HEK293 (cell line): Measurements from ENCODE around the gene SPECC1.
"Not testable (repeated sequence)": the region's sequence is repeated elsewhere in the genome, so short reads cannot be mapped to it uniquely, and the experiment has no call there.

ENCODE experiments used
- CTCF ChIA-PET: fragments of 350-600 bp; formaldehyde crosslinking; extraction: SDS; loops from one replicate; lab custom pipeline; 2021; ENCODE audit warnings: antibody characterized with exemption; lab: Yijun Ruan, JAX
- POLR2A ChIA-PET: fragments of 300-600 bp; formaldehyde crosslinking; extraction: SDS; loops from one replicate; lab custom pipeline; 2020; ENCODE audit warnings: antibody characterized with exemption, inconsistent platforms; lab: Yijun Ruan, JAX
- H3K27ac ChIP-seq: fragments of 200-500 bp; sonication (Bioruptor generic); 2 replicates; pipeline ENCODE4 v1.5.1; 2014; ENCODE audit warnings: low read depth, low read length, control low read depth, inconsistent platforms; ENCODE audit errors: extremely low read depth
- H3K36me3 ChIP-seq, 2 experiments: fragments of 200-500 bp in 1 of 2; sonication (Bioruptor generic) in 1 of 2; 1 replicate in 1 of 2; 2 replicates in 1 of 2; pipeline ENCODE4 v1.5.1; 2014 to 2017; ENCODE audit warnings: inconsistent platforms in 2 of 2, low read length in 2 of 2; ENCODE audit not compliant: control insufficient read depth in 2 of 2, insufficient read depth in 1 of 2
- H3K4me1 ChIP-seq: fragments of 200-500 bp; sonication (Bioruptor generic); 2 replicates; pipeline ENCODE4 v1.5.1; 2014; ENCODE audit warnings: mild to moderate bottlenecking, low read length, inconsistent platforms; ENCODE audit not compliant: control insufficient read depth, insufficient read depth
- H3K4me3 ChIP-seq: 2 replicates; pipeline ENCODE4 v1.5.1; 2011; ENCODE audit warnings: low read depth, mild to moderate bottlenecking, control low read depth, low read length, moderate library complexity
- H3K9me3 ChIP-seq: fragments of 200-500 bp; sonication (Bioruptor generic); 2 replicates; pipeline ENCODE4 v1.5.1; 2014; ENCODE audit warnings: low read depth, low read length, inconsistent platforms; ENCODE audit not compliant: control insufficient read depth, insufficient read depth
- BCL6B ChIP-seq: fragments of 450-650 bp; formaldehyde crosslinking; IDR thresholded peaks from 2 replicates; pipeline ENCODE4 v1.5.1; 2017; ENCODE audit warnings: missing biosample characterization, missing genetic modification characterization
- PRDM4 ChIP-seq: fragments of 450-650 bp; formaldehyde crosslinking; IDR thresholded peaks from 2 replicates; pipeline ENCODE4 v1.5.1; 2017; ENCODE audit warnings: missing biosample characterization, missing genetic modification characterization
- RBAK ChIP-seq: fragments of 450-650 bp; formaldehyde crosslinking; IDR thresholded peaks from 2 replicates; pipeline ENCODE4 v1.5.1; 2016; ENCODE audit warnings: missing biosample characterization, missing genetic modification characterization
- ZFP69B ChIP-seq: fragments of 450-650 bp; formaldehyde crosslinking; IDR thresholded peaks from 2 replicates; pipeline ENCODE4 v1.5.1; 2016; ENCODE audit warnings: missing biosample characterization, missing genetic modification characterization
- ZIC2 ChIP-seq: fragments of 450-650 bp; formaldehyde crosslinking; IDR thresholded peaks from 2 replicates; pipeline ENCODE4 v1.5.1; 2016; ENCODE audit warnings: missing biosample characterization, missing genetic modification characterization
- ZNF169 ChIP-seq: fragments of 450-650 bp; formaldehyde crosslinking; IDR thresholded peaks from 2 replicates; pipeline ENCODE4 v1.5.1; 2016; ENCODE audit warnings: missing biosample characterization, missing genetic modification characterization
- ZNF18 ChIP-seq: fragments of 450-650 bp; formaldehyde crosslinking; IDR thresholded peaks from 2 replicates; pipeline ENCODE4 v1.5.1; 2016; ENCODE audit warnings: missing biosample characterization, missing genetic modification characterization
- ZNF211 ChIP-seq: fragments of 450-650 bp; formaldehyde crosslinking; IDR thresholded peaks from 2 replicates; pipeline ENCODE4 v1.5.1; 2016; ENCODE audit warnings: low read depth, missing biosample characterization, missing genetic modification characterization
- ZNF221 ChIP-seq: fragments of 450-650 bp; formaldehyde crosslinking; IDR thresholded peaks from 2 replicates; pipeline ENCODE4 v1.5.1; 2017; ENCODE audit warnings: missing biosample characterization, missing genetic modification characterization, borderline replicate concordance
- ZNF341 ChIP-seq: fragments of 450-650 bp; formaldehyde crosslinking; IDR thresholded peaks from 2 replicates; pipeline ENCODE4; 2016; ENCODE audit warnings: low read depth, missing biosample characterization, missing genetic modification characterization
- ZNF37A ChIP-seq: fragments of 450-650 bp; IDR thresholded peaks from 2 replicates; pipeline ENCODE4 v1.5.1; 2018; ENCODE audit warnings: missing biosample characterization, missing genetic modification characterization
- ZNF391 ChIP-seq: fragments of 450-650 bp; formaldehyde crosslinking; IDR thresholded peaks from 2 replicates; pipeline ENCODE4 v1.5.1; 2016; ENCODE audit warnings: low read depth, missing biosample characterization, missing genetic modification characterization, borderline replicate concordance
- ZNF423 ChIP-seq: fragments of 450-650 bp; formaldehyde crosslinking; IDR thresholded peaks from 2 replicates; pipeline ENCODE4 v1.5.1; 2016; ENCODE audit warnings: missing biosample characterization, missing genetic modification characterization
- ZNF521 ChIP-seq: fragments of 450-650 bp; formaldehyde crosslinking; IDR thresholded peaks from 2 replicates; pipeline ENCODE4 v1.5.1; 2017; ENCODE audit warnings: missing biosample characterization, mild to moderate bottlenecking, missing genetic modification characterization
- TF ChIP-seq, protein P1 (sequence below): fragments of 450-650 bp; formaldehyde crosslinking; IDR thresholded peaks from 2 replicates; pipeline ENCODE4 v1.5.1; 2016; ENCODE audit warnings: missing biosample characterization, missing genetic modification characterization
- TF ChIP-seq, protein P2 (sequence below): fragments of 450-650 bp; formaldehyde crosslinking; IDR thresholded peaks from 2 replicates; pipeline ENCODE4 v1.5.1; 2016; ENCODE audit warnings: missing biosample characterization, missing genetic modification characterization

The SPECC1 gene

GRCh38 chr17:20103454-20104446 is 94.6 kb downstream of the SPECC1 start:
- no peaks in the 10 kb centered on the region for H3K9me3 ChIP-seq
- ChIA-PET CTCF (interaction anchor here (1.0 to 1.5 kb wide), 3 partner anchors 17 to 111 kb away, joined by 3 to 5 read pairs (median 3); partner anchors contain the start of gene SPECC1), POLR2A (no interaction called here)
- H3K4me3 ChIP-seq, result no peak overlapping the region
- H3K36me3 ChIP-seq, result peaks cover 0 to 2% of the 10 kb centered on the region in 2 experiments; a peak in 2 of 3 replicates
- no peak overlapping the region for H3K27ac ChIP-seq
- TF ChIP-seq ZNF341 (tag by site-specific recombination) (peak; percentile 31; the same call in 1 of the 2 replicates), ZNF221 (tag by site-specific recombination) (no peak), ZNF211 (tag by site-specific recombination) (no peak), ZIC2 (tag by site-specific recombination) (peak; percentile 51)
- H3K4me1 ChIP-seq, result no peaks in the 10 kb centered on the region

- TF ChIP-seq ZNF391 (tag by site-specific recombination) (no peak), ZFP69B (tag by site-specific recombination) (no peak), ZIC2 (tag by site-specific recombination) (peak; percentile 92), ZNF521 (tag by site-specific recombination) (no peak)
- TF ChIP-seq, protein P1, sequence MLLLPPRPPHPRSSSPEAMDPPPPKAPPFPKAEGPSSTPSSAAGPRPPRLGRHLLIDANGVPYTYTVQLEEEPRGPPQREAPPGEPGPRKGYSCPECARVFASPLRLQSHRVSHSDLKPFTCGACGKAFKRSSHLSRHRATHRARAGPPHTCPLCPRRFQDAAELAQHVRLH (tag by site-specific recombination), result no peak
- H3K4me3 ChIP-seq, result no peak overlapping the region
- peaks cover 0 to 8% of the 10 kb centered on the region in 2 experiments; a peak in 2 of 3 replicates for H3K36me3 ChIP-seq
- no peaks in the 10 kb centered on the region for H3K4me1 ChIP-seq
- H3K27ac ChIP-seq, result no peak overlapping the region
- CTCF ChIA-PET, result interaction anchor here (0.5 to 1.4 kb wide), 5 partner anchors 11 to 166 kb away, joined by 3 read pairs; no protein-coding TSS in a partner anchor
- POLR2A ChIA-PET, result no interaction called here
- H3K9me3 ChIP-seq, result no peaks in the 10 kb centered on the region
Observed at GRCh38 chr17:20105539-20106280, 96.6 kb downstream of the SPECC1 start.

DNA sequence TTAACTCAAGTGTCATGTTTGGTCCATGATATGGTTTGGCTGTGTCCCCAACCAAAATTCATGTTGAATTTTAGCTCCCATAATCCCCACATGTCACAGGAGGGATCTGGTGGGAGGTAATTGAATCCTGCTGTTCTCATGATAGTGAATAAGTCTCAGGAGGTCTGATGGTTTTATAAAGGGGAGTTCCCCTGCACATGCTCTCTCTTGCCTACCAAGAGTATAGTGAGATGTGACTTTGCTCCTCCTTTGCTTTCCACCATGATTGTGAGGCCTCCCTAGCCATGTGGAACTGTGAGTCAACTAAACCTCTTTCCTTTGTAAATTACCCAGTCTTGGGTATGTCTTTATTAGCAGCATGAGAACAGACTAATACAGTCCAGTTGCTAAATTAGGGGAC is 97.3 kb downstream of the SPECC1 start:
- POLR2A ChIA-PET, result not testable (repeated sequence)

DNA sequence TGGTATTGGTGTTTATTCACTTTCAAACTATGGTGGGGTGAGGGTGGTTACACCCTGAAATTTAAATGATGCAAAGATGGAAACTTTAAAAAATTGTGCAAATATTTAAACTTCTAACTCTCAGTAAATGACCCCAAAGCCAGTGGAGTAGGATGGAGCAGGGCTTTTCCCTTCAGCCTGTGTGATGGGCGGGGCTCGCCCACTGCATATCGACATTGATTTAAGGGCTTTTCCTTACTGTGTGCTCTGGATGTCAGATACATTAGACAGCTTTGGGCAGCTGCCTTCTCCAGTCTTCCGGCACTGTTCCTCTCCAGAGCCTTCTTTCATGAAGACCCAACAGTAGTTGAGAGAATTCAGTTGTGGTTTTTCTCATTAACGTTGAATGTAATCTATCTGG is 99.9 kb downstream of the SPECC1 start:
- Histone ChIP-seq H3K36me3 (peaks cover 0 to 6% of the 10 kb centered on the region in 2 experiments; a peak in 2 of 3 replicates), H3K4me1 (no peaks in the 10 kb centered on the region), H3K9me3 (no peaks in the 10 kb centered on the region), H3K27ac (no peak overlapping the region), H3K4me3 (no peak overlapping the region)
- POLR2A ChIA-PET, result no interaction called here
- CTCF ChIA-PET, result no interaction called here
- TF ChIP-seq ZNF18 (tag by site-specific recombination) (no peak), ZNF211 (tag by site-specific recombination) (no peak), ZNF423 (no peak), BCL6B (tag by site-specific recombination) (no peak), RBAK (tag by site-specific recombination) (no peak), PRDM4 (tag by site-specific recombination) (no peak), ZNF37A (tag by site-specific recombination) (no peak), ZNF221 (tag by site-specific recombination) (no peak), ZNF169 (no peak)
- TF ChIP-seq, protein P2, sequence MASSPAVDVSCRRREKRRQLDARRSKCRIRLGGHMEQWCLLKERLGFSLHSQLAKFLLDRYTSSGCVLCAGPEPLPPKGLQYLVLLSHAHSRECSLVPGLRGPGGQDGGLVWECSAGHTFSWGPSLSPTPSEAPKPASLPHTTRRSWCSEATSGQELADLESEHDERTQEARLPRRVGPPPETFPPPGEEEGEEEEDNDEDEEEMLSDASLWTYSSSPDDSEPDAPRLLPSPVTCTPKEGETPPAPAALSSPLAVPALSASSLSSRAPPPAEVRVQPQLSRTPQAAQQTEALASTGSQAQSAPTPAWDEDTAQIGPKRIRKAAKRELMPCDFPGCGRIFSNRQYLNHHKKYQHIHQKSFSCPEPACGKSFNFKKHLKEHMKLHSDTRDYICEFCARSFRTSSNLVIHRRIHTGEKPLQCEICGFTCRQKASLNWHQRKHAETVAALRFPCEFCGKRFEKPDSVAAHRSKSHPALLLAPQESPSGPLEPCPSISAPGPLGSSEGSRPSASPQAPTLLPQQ (tag by site-specific recombination), result no peak

More for the DNA sequence above, 97.3 kb downstream of the SPECC1 start:
- not testable (repeated sequence) for H3K4me1 ChIP-seq, H3K9me3 ChIP-seq, H3K36me3 ChIP-seq, H3K4me3 ChIP-seq
- 0 out of 2 replicates have a peak, but pooled peaks have one; percentile 6 for TF ChIP-seq ZIC2 (tag by site-specific recombination)
- TF ChIP-seq, all 188 proteins: peak for 1; not testable (repeated sequence) for 187
- not testable (repeated sequence) for H3K27ac ChIP-seq
- CTCF ChIA-PET, result interaction anchor here (0.8 to 1.4 kb wide), 2 partner anchors 11 to 15 kb away, joined by 3 read pairs; no protein-coding TSS in a partner anchor
